ENCODE data around the gene LIFR.

LIFR gene

GRCh38 chr5:38458174-38458573 lies 98.3 kb downstream of the LIFR start:
- TF ChIP-seq JUND (IDR thresholded peaks at IDR 0.05; ENCODE audit: low read depth), result no peak
- no peak for DNase-seq (ENCODE audit: low read depth in 1 of 2, low spot score in 1 of 2)
- in situ Hi-C loops (cut with HindIII; ENCODE audit: low pct_unique_long_range_greater_than_20kb, low sequenced_read_pairs), result no loop called here

DNA sequence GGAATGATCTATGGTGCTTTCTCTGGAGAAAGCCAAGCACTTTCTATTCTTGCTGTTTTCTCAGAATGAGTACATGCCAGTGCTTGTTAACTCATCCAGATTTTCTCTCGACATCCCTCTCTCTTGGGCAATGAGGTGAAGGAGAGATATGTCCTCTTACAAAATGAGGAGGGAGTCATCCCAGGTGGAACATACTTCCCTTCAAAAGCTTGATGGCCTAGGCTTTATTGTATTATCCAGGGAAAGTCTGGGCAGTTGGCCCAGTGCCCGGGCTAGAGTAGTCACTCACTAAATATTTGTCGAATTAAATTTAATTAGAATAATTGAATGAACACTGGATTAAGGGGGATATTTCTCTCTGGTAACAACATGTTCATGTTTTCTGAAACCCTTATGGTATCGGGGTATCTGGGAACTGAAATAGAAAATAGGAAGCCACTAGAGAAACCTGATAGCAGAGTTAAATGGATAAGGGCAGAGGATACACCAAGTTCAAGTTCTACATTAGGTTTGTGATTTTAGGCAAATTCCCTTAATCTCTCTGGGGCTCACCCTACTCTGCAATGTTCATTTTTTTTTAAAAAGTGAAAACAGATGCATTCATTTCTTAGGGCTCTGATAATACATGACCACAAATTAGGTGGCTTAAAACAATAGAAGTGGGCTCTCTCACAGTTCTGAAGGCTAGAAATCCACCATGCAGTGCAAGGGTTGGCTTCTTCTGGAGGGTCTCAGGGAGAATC lies 99.6 kb downstream of the LIFR start:
- no peak for TF ChIP-seq JUND (IDR thresholded peaks at IDR 0.05; ENCODE audit: low read depth)
- in situ Hi-C loops (cut with HindIII; ENCODE audit: low pct_unique_long_range_greater_than_20kb, low sequenced_read_pairs), result no loop called here
- DNase-seq (ENCODE audit: low read depth in 1 of 2, low spot score in 1 of 2), result no peak

GRCh38 chr5:38455796-38456330 lies 100.6 kb downstream of the LIFR start:
- in situ Hi-C loops (cut with HindIII; ENCODE audit: low pct_unique_long_range_greater_than_20kb, low sequenced_read_pairs), result no loop called here
- no peak for DNase-seq (ENCODE audit: low read depth in 1 of 2, low spot score in 1 of 2)

DNA sequence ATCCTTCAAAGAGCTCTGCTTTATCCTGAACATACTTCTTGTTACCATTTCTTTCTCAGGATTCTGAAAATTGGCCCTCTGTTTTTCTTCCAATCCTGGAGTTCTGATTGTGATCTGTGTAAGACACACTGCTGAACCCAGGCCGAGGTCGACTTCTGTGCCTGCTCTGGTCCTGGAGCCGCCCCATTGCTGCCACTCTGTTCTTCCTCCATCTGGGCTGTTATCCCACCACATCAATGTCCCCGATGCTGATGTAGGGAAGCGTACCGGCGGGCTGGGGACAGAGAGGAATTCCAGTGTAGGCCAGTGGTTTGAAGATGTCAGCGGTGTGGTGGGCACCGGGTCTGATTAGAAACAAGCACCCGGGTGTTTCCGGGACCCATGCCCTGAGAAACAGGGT lies 102.5 kb downstream of the LIFR start:
- no peak for DNase-seq (ENCODE audit: low read depth in 1 of 2, low spot score in 1 of 2)
- in situ Hi-C loops (cut with HindIII; ENCODE audit: low pct_unique_long_range_greater_than_20kb, low sequenced_read_pairs), result no loop called here
- TF ChIP-seq JUND (IDR thresholded peaks at IDR 0.05; ENCODE audit: low read depth), result no peak

More at GRCh38 chr5:38455796-38456330, 100.6 kb downstream of the LIFR start:
- TF ChIP-seq JUND (IDR thresholded peaks at IDR 0.05; ENCODE audit: low read depth), result no peak

GRCh38 chr5:38453506-38453905 lies 102.9 kb downstream of the LIFR start:
- in situ Hi-C loops (cut with HindIII; ENCODE audit: low pct_unique_long_range_greater_than_20kb, low sequenced_read_pairs), result no loop called here
- TF ChIP-seq JUND (IDR thresholded peaks at IDR 0.05; ENCODE audit: low read depth), result no peak
- DNase-seq (ENCODE audit: low read depth in 1 of 2, low spot score in 1 of 2), result no peak

GRCh38 chr5:38452201-38452600 lies 104.2 kb downstream of the LIFR start:
- no peak for DNase-seq (ENCODE audit: low read depth in 1 of 2, low spot score in 1 of 2)
- in situ Hi-C loops (cut with HindIII; ENCODE audit: low pct_unique_long_range_greater_than_20kb, low sequenced_read_pairs), result no loop called here
- TF ChIP-seq JUND (IDR thresholded peaks at IDR 0.05; ENCODE audit: low read depth), result no peak

GRCh38 chr5:38451074-38451725 lies 105.2 kb downstream of the LIFR start:
- no peak for DNase-seq (ENCODE audit: low read depth in 1 of 2, low spot score in 1 of 2)
- in situ Hi-C loops (cut with HindIII; ENCODE audit: low pct_unique_long_range_greater_than_20kb, low sequenced_read_pairs), result no loop called here
- no peak for TF ChIP-seq JUND (IDR thresholded peaks at IDR 0.05; ENCODE audit: low read depth)

- no peak for TF ChIP-seq JUND (IDR thresholded peaks at IDR 0.05; ENCODE audit: low read depth)
- DNase-seq (ENCODE audit: low read depth in 1 of 2, low spot score in 1 of 2), result no peak
- in situ Hi-C loops (cut with HindIII; ENCODE audit: low pct_unique_long_range_greater_than_20kb, low sequenced_read_pairs), result no loop called here
These were observed 105.8 kb downstream of the LIFR start for GRCh38 chr5:38450627-38451026.

- no peak for TF ChIP-seq JUND (IDR thresholded peaks at IDR 0.05; ENCODE audit: low read depth)
- in situ Hi-C loops (cut with HindIII; ENCODE audit: low pct_unique_long_range_greater_than_20kb, low sequenced_read_pairs), result no loop called here
- DNase-seq (ENCODE audit: low read depth in 1 of 2, low spot score in 1 of 2), result no peak
These were observed 107.7 kb downstream of the LIFR start for GRCh38 chr5:38448568-38449350.

DNA sequence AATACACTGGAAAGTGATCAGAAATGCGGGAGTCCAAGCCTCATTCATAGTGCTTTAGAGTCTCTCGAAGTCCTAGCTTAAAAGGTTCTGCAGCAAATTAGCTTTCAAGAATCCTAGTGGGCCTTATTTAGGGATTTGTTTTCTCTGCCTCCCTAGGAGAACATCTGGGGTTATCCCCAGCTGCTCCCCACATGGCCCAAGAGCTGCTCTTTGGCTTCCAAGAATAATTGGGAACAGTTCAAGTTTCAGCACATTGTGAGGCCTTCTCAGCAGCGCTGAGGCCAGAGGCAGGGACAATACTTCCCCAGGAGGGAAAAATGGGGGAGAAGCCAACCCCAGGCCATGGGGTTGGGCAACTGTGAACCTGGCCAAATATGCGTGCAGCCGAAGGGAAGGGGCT lies 108.7 kb downstream of the LIFR start:
- TF ChIP-seq JUND (IDR thresholded peaks at IDR 0.05; ENCODE audit: low read depth), result no peak
- in situ Hi-C loops (cut with HindIII; ENCODE audit: low pct_unique_long_range_greater_than_20kb, low sequenced_read_pairs), result no loop called here
- no peak for DNase-seq (ENCODE audit: low read depth in 1 of 2, low spot score in 1 of 2)

DNA sequence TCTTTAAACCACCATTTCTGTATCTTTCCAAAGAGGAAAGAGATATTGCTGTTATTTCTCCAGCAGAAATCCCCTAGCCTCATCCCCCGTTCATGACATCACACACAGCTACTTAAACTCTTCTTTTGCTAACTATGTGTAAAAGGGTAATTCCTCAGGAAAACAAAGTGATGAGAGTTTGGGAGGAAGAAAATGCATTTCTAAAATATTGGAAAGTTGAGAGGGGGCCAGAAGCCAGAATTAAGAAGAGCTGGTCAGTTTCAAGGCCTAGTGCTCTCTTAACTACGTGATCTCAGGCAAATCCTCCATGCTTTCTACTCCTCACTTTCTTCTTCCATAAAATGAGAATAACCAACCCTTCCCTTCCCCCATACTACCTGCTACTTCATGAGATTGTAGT lies 109.4 kb downstream of the LIFR start:
- TF ChIP-seq JUND (IDR thresholded peaks at IDR 0.05; ENCODE audit: low read depth), result no peak
- in situ Hi-C loops (cut with HindIII; ENCODE audit: low pct_unique_long_range_greater_than_20kb, low sequenced_read_pairs), result no loop called here
- DNase-seq (ENCODE audit: low read depth in 1 of 2, low spot score in 1 of 2), result no peak

DNA sequence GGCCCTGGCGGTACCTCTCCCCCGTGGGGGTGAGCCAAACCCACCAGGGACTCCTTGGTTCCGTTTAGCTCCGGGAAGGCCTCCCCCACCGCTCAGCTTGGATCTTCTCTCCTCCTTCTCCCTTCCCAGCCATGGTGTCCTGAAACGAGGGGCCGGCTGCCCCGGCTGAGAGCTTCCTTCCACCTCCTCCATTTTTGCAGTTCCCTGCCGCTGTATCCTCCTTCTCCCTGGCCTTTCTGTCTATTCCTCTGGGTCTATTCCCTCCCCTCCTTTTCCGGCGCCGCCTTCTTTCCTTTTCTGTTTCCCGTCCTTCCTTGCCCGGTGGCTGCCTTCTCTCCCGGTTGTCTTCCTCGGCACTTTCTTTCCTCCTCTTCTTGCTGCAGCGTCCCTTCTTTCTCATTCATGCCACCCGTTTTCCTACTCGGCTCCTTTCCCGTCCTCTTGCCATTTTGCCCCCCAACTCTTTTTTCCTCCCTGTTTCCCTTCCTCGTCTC lies 110.4 kb downstream of the LIFR start:
- DNase-seq (ENCODE audit: low read depth in 1 of 2, low spot score in 1 of 2), result no peak
- in situ Hi-C loops (cut with HindIII; ENCODE audit: low pct_unique_long_range_greater_than_20kb, low sequenced_read_pairs), result no loop called here
- no peak for TF ChIP-seq JUND (IDR thresholded peaks at IDR 0.05; ENCODE audit: low read depth)

Measured in T47D (cell line).